ENCODE measurements around the gene SLC13A5.

DNA sequence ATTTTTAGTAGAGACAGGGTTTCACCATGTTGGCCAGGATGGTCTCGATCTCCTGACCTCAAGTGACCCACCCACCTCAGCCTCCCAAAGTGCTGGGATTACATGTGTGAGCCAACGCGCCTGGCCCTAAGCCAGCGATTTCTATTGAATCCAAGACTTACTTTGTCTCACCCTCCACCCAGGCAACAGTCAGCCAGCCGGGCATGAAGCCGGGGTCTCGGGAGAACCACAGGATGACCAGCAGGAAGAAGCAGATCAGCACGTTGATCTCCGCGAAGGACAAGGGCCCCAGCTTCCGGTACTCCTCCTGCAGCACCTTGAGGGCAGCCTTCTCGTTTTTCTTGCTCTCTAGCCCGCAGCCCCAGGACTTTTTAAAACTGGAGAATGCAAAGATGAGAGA, 17.6 kb downstream of the SLC13A5 start:
- no peak for TF ChIP-seq EZH2phosphoT487 (IDR thresholded peaks at IDR 0.05; ENCODE audit: borderline replicate concordance, low read length)
- TF ChIP-seq, protein P1, sequence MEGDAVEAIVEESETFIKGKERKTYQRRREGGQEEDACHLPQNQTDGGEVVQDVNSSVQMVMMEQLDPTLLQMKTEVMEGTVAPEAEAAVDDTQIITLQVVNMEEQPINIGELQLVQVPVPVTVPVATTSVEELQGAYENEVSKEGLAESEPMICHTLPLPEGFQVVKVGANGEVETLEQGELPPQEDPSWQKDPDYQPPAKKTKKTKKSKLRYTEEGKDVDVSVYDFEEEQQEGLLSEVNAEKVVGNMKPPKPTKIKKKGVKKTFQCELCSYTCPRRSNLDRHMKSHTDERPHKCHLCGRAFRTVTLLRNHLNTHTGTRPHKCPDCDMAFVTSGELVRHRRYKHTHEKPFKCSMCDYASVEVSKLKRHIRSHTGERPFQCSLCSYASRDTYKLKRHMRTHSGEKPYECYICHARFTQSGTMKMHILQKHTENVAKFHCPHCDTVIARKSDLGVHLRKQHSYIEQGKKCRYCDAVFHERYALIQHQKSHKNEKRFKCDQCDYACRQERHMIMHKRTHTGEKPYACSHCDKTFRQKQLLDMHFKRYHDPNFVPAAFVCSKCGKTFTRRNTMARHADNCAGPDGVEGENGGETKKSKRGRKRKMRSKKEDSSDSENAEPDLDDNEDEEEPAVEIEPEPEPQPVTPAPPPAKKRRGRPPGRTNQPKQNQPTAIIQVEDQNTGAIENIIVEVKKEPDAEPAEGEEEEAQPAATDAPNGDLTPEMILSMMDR (IDR thresholded peaks at IDR 0.05; ENCODE audit: low read depth, low read length, poor library complexity, severe bottlenecking) = no peak
